AG08395 (cell line): ENCODE results near the gene ADAMTS8.

Experiments used
- DNase-seq: peaks from one replicate; pipeline ENCODE4 v3.0.0; 2012; ENCODE audit warnings: mixed read lengths, low spot score

The ADAMTS8 gene

DNA sequence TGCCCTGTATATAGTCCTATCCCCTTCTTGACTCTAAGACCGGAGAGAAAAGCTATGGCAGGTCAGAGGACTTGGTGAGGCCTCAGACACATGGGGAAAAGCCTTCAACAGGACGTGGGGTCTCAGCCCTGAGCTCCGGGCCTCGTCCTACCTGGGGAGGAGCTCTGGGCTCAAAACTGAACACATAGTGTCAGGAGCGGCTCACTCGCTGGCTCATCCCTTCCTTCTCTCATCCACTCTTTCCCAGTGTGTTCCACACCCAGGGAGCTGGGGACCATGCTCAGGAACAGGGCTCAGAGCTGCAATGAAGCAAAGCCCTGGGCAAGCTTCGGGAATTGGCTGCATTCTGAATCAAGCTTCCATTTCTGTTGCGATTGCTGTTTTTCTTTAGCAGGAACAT is 34.5 kb upstream of the ADAMTS8 start:
- no peak for DNase-seq

DNA sequence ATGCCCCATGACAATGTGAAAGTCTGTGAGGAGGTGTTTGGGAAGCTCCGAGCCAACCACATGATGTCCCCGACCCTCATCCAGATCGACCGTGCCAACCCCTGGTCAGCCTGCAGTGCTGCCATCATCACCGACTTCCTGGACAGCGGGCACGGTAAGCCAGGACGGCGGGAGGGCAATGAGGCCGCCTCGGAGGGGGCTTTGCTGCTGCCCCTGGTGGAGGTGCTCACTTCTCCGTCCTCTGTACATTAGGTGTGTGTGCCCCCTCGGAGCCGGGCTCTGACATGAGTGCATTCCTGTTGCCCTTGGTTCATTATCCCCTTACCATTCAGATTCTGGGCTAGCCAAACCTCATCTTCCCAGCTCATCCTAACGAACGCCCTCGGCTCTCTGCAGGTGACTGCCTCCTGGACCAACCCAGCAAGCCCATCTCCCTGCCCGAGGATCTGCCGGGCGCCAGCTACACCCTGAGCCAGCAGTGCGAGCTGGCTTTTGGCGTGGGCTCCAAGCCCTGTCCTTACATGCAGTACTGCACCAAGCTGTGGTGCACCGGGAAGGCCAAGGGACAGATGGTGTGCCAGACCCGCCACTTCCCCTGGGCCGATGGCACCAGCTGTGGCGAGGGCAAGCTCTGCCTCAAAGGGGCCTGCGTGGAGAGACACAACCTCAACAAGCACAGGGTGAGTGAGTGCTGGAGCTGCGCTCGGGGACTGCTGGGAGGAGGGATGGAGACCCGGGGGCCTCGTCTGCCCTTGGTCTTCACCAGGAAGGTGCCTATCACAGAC is 33.9 kb upstream of the ADAMTS8 start:
- DNase-seq: no peak

DNA sequence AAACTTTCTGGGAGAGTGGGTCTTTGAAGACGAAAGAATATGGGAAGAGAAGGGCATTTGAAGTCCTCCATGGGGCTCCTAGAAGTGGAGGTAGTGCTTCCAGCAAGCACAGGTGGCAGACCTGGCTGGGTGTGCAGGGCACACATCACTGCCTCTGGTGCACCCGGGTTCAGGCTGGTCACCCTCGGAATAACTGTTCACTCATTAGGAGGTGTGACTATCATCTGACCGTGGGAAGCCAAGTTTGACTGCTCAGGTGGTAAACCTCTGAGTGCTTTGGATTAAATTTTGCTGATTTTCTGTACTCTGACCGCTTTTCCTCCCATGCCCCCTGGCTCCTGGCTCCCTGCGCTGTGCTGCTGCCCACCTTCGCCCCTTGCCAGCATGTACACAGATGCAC is 31.1 kb upstream of the ADAMTS8 start:
- DNase-seq: no peak

DNA sequence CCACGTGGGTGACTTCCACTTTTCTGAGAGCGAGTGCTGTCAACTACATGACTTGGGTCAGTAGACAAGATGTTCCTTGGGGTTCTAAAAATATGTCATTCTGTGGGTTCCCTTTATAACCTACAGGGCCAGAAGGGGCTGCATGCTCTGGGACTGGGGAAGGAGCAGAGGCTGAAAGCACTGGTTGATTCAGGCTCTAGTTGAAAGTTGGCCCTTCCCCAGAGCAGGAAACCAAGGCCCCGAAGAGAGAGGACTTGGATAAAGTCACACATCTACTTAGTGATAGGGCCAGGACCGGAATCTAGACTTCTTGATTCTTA is 30.0 kb upstream of the ADAMTS8 start:
- DNase-seq: no peak

DNA sequence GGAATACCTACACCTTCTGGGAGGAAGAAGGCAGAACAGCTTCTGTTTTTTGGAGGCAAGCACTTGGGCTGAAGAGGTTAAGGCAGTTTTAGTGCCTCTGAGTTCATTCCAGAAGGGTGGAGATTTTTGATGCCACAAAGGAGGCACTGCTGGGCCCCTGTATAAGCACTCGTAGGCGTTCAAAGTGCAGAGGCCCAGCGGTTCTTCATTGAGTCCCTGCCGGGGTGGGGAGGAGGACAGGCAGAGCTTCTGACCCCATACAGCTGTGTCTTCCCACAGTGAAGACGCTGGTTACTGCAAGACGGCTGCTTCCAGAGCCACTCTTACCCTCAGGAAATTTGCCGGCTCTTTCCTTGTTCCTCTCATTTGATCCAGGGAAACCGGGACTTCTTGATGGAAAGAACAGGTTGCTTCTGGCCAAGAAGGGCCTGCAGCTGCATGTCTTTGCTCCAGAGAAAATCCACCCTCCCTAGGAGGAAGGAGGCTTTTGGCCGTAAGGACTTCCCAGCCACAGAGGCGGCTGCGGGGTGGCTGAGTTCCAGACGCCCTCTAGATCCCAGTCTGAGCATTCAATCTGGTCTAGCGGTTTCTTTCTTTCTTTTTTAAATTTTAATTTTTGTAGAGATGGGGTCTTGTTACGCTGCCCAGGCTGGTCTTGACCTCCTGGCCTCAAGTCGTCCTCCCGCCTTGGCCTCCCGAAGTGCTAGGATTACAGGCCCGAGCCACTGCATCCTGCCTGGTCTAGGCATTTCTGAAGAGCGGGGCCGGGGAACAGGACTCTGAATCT is 29.4 kb upstream of the ADAMTS8 start:
- DNase-seq: peak; percentile 63

DNA sequence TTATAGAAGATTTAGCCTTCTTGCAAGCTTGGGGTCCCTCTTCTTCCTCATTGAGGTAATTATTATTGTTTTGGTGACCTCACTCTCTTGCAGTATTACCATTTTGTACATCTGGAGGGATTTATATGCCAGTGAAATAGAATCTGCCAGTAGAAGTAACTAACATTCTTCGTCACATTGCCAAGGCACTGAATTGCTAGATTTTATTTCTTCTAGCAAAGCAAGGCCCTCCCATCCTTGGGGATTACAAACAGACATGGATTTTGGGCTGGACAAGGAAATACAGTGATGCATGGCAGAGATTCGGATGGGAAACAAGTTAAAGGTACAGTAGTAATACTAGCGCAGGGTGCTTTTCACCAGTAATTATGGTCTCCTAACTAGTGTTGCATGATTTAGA is 27.9 kb upstream of the ADAMTS8 start:
- DNase-seq: no peak

DNA sequence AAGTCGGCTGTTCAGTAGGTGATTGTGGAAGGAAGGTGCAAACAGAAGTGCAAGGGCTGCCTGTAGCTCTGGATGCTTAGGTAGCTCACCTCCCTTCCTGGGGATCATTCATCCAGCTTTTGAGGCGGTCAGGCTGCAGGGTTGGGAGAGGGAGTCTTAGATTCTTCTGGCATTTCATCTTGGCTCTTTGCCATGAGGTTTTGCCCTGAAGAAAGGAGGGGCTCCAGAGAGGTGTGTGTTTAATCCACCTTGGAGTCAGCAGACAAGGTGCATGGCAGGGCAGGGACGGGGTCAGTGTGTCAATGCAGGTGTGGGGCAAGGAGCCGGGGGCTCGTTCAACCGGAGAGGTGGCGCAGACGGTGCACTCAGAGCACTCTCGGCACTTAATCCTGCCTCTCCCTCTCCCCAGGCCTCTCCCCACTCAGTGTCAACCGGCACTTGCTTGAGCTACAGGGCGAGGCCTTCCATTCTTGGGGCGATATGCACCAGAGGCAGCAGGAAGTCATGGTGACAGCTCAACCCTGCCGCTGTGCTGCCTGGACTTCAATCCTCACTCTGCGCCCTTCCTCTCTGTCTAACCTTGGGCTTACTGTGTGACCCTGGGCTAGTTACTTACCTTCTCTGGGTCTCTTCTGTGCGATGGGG is 27.2 kb upstream of the ADAMTS8 start:
- no peak for DNase-seq

DNA sequence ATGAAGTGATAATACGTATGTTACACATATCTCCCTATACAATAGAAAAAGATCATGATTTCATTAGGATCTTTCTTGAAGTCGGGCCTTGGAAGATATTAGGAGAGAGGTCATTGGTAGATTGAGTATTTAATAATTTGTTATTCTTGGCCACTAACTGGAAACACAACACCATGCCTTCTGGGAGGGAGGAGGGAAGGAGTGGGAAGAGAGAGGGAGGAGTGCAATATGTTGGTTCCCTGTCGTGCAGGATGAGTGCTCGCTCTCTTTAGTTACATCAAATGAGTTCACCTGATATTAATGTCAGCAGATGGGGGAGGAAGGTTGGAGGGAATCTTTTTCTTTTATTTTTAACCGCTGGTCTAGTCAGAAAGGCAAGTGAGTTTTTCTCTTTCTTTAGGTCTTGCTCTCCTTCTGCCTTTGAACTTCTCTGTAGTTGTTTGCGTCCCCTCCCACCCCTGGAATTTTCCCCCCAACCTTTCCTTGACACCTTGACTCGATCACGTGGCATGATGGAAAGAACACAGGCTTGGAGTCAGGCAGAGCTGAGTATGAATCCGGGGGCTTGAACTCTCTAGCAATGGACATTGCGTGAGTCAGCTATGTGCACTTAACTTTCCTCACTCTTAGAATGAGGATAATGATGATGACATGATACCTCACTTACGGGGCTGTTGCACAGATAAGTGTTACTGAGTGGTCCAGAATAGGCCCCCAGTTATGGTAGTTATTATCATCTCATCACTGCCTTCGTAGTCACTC is 26.3 kb upstream of the ADAMTS8 start:
- no peak for DNase-seq

DNA sequence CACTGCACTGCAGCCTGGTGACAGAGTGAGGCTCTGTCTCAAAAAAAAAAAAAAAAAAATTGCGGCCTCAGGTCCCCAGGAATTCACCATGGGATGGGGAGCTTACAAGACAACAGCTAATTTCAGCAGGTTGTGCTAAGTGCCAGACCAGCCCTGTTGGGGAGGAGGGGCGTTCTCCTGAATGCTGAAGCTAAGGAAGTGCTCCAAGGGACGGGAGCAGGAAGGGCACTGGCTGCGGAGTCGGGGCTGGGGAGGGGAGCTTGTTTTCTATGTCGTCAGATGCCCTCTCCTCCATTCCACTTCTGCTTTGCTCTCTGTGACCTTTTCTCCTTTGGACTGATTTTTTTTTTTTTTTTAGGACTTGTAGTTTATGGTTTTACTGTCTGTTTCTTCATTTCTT is 24.5 kb upstream of the ADAMTS8 start:
- no peak for DNase-seq

DNA sequence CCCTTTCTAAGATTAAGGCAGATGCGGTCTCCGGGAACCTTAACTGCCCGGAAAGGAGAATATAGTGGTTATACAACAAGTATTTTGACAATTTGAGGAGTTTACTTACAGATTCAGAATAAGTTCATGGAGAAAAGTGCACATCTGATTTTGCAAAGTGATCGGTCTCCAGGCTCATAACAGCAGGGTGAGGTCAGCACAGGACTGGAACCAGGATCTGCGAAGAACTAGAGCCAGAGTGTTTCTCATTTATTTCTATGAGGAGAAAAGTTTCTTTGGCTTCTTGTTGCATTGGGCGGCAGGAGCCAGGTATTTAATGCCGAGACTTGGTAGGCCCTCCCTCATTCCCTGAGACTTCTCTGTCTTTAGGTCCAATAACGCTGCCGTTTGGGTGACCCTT is 23.8 kb upstream of the ADAMTS8 start:
- DNase-seq: no peak

DNA sequence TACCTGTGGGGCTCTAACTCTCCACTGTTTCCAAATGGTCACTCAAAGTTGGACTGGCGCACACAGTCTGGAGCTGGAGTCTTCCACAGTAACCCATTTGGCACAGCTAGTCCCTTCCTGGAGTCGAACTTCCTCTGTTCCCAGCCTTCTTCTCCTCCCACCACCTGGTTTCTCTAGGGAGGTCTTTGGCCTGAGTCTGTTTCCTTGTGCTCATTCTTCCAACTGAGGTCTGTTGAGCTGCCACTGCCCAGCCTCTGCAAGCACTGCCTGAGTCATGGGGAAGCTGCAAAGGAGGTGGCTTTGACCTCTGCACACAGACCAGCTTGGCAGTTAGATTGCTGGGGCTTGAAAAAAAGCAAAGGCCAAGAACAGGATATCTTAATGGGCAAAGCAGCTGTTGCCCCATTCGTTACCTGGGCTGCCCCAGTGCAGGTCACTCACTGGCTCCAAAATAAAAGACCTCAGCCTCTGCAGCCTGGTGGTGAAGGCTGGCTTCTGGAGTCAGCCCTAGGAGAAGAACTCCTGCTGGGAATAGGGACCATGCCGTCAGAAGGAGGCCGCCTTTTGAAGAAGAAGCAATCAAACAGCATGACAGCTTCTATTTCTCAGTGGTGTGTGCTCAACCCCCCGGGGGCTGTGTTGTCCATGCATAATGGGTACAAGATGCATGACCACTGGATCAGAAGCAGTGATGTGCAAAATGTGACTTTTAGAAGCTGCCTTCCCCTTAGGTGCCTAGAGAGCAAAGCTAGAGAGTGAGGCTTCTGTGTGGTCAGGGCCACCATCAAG is 23.0 kb upstream of the ADAMTS8 start:
- no peak for DNase-seq

DNA sequence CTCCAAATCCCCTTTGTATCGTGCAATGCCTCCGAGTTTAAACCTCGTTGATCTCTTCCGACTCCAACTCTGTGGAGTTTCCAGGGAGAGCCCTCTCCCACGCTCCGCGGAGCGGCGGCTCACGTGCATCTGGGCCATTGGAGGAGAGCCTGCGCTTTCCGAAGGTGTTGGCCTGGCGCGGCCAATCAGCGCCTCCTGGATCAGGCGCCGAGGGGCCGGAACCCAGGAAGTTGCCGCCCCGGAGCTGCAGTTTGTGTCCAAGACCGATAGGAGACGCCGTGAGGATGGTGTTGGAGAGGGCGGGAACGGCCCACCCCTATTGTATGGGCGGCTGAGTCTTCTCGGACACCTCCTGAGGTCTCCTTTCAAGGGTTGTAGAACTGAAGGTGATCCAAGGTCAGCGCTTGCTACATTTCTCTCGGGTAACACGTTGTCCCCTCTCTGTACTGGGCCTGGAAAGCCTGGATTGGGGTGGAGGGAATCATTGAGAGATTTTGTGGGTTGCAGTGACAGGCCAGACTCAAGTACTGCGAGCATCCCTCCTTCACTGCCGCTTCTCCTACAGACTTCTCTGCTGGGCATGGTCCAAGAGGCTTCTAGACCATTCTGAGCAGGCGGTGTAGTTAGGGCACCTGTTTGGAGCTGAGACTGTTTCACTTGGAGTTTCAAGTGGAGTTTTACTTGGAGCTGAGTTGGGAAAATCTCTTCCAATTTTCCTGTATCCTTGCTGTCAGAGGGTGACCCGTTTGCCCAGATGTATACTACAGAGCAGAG is 21.8 kb upstream of the ADAMTS8 start:
- no peak for DNase-seq

DNA sequence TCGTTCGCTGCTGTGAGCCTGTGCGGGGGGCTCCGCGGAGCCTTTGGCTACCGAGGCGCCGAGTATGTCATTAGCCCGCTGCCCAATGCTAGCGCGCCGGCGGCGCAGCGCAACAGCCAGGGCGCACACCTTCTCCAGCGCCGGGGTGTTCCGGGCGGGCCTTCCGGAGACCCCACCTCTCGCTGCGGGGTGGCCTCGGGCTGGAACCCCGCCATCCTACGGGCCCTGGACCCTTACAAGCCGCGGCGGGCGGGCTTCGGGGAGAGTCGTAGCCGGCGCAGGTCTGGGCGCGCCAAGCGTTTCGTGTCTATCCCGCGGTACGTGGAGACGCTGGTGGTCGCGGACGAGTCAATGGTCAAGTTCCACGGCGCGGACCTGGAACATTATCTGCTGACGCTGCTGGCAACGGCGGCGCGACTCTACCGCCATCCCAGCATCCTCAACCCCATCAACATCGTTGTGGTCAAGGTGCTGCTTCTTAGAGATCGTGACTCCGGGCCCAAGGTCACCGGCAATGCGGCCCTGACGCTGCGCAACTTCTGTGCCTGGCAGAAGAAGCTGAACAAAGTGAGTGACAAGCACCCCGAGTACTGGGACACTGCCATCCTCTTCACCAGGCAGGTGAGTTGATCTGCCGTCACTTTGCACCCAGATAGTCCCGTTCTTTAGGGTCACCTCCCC is 21.0 kb upstream of the ADAMTS8 start:
- no peak for DNase-seq

DNA sequence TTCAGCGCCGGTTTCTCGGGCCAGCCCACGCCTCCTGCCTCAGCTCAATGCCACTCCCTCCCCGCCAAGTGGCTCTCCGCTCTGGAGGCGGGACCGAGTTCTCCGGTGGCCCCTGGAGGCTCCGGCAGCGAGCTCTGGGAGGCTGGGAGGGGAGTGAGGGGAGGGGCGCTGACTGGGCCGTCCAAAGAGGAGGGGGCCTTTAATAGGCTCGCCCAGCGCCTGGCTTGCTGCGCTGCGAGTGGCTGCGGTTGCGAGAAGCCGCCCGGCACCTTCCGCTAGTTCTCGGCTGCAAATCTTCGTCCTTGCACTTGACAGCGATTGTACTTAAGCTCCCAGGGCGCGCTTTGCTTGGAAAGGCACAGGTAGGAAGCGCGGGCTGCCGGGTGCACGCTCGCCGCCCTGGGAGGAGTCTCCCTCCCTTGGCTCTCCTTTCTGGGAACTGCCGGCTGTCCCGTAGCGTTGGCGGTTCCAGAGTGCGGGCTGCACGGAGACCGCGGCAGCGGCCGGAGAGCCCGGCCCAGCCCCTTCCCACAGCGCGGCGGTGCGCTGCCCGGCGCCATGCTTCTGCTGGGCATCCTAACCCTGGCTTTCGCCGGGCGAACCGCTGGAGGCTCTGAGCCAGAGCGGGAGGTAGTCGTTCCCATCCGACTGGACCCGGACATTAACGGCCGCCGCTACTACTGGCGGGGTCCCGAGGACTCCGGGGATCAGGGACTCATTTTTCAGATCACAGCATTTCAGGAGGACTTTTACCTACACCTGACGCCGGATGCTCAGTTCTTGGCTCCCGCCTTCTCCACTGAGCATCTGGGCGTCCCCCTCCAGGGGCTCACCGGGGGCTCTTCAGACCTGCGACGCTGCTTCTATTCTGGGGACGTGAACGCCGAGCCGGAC is 20.3 kb upstream of the ADAMTS8 start, which contains the start of gene ADAMTS15:
Gene ADAMTS15 (plus strand): TSS at position 230 of the 894 bp plus-strand sequence. CDS start 329 bp downstream, at position 559.
- DNase-seq: peak; percentile 72

DNA sequence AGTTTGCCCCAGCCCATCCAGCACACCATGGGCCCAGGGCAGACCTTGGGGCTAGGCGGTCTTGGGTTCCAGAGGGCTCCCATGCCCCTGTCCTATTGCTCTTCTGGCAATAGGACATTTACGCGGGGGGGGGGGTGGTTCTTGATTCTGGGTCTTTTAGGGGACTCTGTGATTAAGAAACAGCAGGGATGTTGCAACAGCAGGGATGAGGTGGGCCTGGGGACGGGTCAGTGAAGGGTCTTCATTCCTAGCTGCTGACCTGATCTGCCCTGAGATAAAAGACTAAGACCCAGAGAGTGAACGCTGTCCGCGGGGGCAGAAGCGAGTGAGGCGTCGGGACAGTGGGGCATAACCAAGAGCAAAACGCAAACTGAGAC is 19.6 kb upstream of the ADAMTS8 start:
- DNase-seq: no peak

DNA sequence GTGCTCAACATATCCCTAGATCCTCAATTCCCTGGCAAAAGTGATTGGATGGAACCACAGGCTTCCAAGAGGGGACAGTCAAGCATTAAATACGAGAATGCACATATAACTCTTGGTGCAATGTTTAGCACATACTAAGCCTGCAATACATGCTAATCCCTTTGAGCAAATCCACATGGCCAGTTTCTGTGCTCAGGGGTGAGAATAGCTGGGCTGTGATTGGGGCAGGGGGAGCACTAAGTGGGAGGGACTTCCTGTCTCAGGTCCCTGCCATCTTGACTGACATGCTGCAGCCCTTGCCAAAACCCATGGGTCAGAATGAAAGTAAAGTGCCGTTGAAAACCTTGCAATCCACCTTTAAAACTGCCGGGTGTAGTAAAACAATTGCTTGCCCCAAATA is 17.4 kb upstream of the ADAMTS8 start:
- DNase-seq: no peak

DNA sequence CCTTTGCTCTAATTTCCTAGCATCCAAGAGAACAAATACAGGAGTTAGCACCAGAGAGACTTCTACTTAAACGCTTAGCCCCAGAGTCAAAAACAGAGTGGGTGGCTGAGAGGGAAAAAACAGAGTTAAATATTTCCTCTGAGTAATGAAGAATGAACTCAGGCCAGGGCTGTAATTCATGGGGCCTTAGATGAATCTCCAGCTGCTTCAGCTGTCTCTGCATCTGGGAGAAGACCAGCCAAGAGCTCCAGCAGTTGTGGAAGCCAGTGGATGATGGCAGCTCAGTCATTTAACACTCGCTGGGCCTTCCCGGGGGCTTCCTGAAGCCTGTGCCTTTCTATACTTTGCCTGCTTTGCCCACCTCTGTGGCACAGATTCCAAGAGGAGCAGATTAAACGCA is 14.3 kb upstream of the ADAMTS8 start:
- peak; percentile 57 for DNase-seq

DNA sequence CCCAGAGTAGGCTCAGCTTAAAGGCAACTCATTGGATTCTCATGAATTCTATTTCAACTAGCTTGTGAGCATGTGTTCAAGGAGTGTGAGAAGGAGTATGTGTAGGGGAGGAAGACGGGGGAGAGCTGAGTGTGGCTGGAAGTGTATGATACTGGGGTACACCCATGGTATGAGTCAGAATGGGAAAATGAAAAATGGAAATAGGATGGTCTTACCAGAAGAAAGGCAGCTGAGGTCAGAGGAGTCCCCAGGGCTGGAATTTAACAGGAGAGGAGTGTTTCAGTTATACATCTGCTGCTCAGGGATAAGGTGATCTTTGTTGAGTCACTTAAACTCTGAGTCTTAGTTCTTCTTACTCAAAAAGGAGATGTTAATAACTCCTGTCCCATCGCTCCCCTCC is 13.3 kb upstream of the ADAMTS8 start:
- DNase-seq: no peak

DNA sequence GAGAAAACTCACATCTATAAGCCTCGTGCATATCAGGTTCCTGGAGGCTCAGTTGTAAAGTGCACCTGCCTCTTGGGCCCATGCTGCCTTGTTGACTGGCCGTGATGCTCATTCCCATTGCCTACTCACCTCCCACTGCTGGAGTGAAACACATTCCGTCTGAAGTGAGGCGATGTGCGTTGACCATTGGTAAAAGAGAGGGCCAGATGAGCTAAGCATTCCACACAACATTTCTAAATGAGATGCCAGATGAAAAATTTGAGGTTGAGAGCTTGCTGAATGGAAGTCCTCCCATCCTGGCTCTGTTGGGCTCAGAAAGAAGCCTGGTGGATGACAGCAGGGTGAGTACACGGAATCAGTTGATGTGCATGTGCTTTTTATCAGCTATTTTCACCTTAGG is 11.5 kb upstream of the ADAMTS8 start:
- DNase-seq: no peak
